ENCODE results near the gene ABCB11. TPM values are rescaled to one million over a fixed set of nuclear protein-coding genes. Genes with fewer than 3 reads are reported as not detected.
A peak's percentile ranks its signal among the peaks of the same experiment; 100 is the strongest.

Gene ABCB11
- total and polyA plus RNA-seq, 2 donors (not counting 3 experiments of a cell fraction or from before 2014, with no cell fraction given), result 0.22 to 0.44 TPM

DNA sequence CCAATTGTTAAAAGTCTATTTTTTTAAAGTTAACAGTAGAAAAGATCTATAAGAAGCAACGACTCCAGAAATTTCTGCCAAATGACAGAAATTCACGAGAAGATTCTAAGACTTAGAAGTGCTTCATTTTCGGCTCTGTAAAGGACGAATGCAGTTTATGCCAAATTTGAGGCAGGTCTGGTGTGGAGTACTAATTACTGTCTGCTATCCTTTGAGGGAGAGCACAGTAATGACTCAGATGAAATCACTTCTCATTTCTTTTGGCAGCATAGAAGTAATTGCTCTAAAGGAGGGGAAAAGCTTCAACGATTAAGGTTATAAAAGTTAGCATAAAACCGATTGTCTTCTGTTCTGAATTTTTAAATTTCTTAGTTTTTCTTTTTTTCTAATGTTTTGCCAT lies 118.7 kb downstream of the ABCB11 start:
- H3K4me1 ChIP-seq (ENCODE audit: control insufficient read depth, extremely low read depth, insufficient read depth, low read length), result no peaks in the 10 kb centered on the region
- ChIA-PET POLR2A (no interaction called here), CTCF (interaction anchor here (0.7 to 1.4 kb wide), 5 partner anchors 8 to 566 kb away, joined by 3 to 5 read pairs (median 4); no protein-coding TSS in a partner anchor)
- intact Hi-C loops (cut with micrococcal nuclease) (no loop called here), dilution Hi-C loops (cut with MboI; ENCODE audit: extremely low pct_ligation_motif_present, low sequenced_read_pairs) (no loop called here)
- H3K79me2 ChIP-seq (ENCODE audit: control insufficient read depth, insufficient read depth, low read length), result no peaks in the 10 kb centered on the region
- H3K36me3 ChIP-seq (ENCODE audit: control insufficient read depth in 2 of 2, extremely low read depth in 1 of 2, insufficient read depth in 2 of 2, low read length in 2 of 2), result no peaks in the 10 kb centered on the region
- no peak overlapping the region for H3K4me3 ChIP-seq (replicated peaks in 1 of 3; ENCODE audit: insufficient read depth in 1 of 3, low read depth in 1 of 3, low read length in 3 of 3)
- no peaks in the 10 kb centered on the region for H3K9me1 ChIP-seq (replicated peaks; ENCODE audit: control insufficient read depth, extremely low read depth, insufficient read depth, low read length)
- BruUV-seq (replicated peaks), result no TSS peak
- H3K27me3 ChIP-seq (ENCODE audit: control insufficient read depth in 2 of 2, insufficient read depth in 2 of 2, low read length in 2 of 2), result peaks cover 18 to 24% of the 10 kb centered on the region in 2 experiments
- FAIRE-seq (no peak), DNase-seq (ENCODE audit: low read depth, low spot score) (no peak)
- H2AFZ ChIP-seq (ENCODE audit: low read depth, low read length), result no peak overlapping the region
- H3K27ac ChIP-seq (ENCODE audit: insufficient read depth, low read depth, low read length), result no peak overlapping the region
- no peak overlapping the region for H3K9ac ChIP-seq (replicated peaks; ENCODE audit: extremely low read depth, insufficient read depth, low read length)
- H3K4me2 ChIP-seq (ENCODE audit: insufficient read depth, low read length), result peak overlapping the region; percentile 11
- TF ChIP-seq POLR2A (IDR thresholded peaks at IDR 0.05; ENCODE audit: low read depth, low read length) (no peak), FOS (IDR thresholded peaks at IDR 0.05; ENCODE audit: borderline replicate concordance, insufficient read depth, low read length) (no peak), JUN (IDR thresholded peaks at IDR 0.05; ENCODE audit: borderline replicate concordance, insufficient read depth, insufficient read length, low read depth) (no peak), MYC (IDR thresholded peaks at IDR 0.05; ENCODE audit: low read depth, low read length) (no peak), GATA2 (IDR thresholded peaks at IDR 0.05; ENCODE audit: insufficient read depth, insufficient read length, low read depth, low read length) (no peak), POLR2AphosphoS5 (IDR thresholded peaks at IDR 0.05; ENCODE audit: insufficient read depth, low read depth, low read length) (no peak), EZH2 (IDR thresholded peaks at IDR 0.05; ENCODE audit: borderline replicate concordance, low read depth, low read length, severe bottlenecking) (no peak)
- TF ChIP-seq, protein P1, sequence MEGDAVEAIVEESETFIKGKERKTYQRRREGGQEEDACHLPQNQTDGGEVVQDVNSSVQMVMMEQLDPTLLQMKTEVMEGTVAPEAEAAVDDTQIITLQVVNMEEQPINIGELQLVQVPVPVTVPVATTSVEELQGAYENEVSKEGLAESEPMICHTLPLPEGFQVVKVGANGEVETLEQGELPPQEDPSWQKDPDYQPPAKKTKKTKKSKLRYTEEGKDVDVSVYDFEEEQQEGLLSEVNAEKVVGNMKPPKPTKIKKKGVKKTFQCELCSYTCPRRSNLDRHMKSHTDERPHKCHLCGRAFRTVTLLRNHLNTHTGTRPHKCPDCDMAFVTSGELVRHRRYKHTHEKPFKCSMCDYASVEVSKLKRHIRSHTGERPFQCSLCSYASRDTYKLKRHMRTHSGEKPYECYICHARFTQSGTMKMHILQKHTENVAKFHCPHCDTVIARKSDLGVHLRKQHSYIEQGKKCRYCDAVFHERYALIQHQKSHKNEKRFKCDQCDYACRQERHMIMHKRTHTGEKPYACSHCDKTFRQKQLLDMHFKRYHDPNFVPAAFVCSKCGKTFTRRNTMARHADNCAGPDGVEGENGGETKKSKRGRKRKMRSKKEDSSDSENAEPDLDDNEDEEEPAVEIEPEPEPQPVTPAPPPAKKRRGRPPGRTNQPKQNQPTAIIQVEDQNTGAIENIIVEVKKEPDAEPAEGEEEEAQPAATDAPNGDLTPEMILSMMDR (IDR thresholded peaks at IDR 0.05; ENCODE audit: extremely low read depth in 1 of 2, insufficient read depth in 1 of 2, low read depth in 1 of 2, low read length in 2 of 2), result no peak
- TF ChIP-seq, protein P2, sequence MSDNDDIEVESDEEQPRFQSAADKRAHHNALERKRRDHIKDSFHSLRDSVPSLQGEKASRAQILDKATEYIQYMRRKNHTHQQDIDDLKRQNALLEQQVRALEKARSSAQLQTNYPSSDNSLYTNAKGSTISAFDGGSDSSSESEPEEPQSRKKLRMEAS (IDR thresholded peaks at IDR 0.05; ENCODE audit: insufficient read depth, insufficient read length), result no peak
- no peaks in the 10 kb centered on the region for H4K20me1 ChIP-seq (replicated peaks; ENCODE audit: control insufficient read depth, extremely low read depth, insufficient read depth, low read length)
- no peaks in the 10 kb centered on the region for H3K9me3 ChIP-seq (replicated peaks; ENCODE audit: control insufficient read depth, insufficient read depth, low read length)

Data from endothelial cell of umbilical vein (primary cell).